ENCODE measurements around the gene DOCK6.
A peak's percentile ranks its signal among the peaks of the same experiment; 100 is the strongest.

The DOCK6 gene

DNA sequence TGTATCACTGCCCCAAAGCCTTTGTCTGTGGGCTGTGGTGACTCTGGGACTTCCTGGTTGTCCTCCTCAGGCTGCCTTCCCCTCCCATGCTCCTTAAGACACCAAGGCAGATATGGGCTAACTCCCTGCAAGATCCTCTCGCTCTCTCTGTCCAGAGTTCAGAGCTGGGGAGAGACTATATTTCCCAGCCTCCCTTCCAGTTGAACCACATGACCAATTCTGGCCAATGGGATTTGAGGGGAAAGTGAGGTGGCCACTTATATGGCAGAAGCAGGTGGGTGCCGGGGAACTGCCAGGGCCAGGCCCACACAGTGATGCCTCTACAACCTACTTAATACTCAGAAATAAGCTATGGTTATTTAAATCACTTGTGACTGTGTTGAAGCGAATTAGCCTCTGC lies 39.1 kb downstream of the DOCK6 start:
- no peak for DNase-seq (ENCODE audit: low read depth)

DNA sequence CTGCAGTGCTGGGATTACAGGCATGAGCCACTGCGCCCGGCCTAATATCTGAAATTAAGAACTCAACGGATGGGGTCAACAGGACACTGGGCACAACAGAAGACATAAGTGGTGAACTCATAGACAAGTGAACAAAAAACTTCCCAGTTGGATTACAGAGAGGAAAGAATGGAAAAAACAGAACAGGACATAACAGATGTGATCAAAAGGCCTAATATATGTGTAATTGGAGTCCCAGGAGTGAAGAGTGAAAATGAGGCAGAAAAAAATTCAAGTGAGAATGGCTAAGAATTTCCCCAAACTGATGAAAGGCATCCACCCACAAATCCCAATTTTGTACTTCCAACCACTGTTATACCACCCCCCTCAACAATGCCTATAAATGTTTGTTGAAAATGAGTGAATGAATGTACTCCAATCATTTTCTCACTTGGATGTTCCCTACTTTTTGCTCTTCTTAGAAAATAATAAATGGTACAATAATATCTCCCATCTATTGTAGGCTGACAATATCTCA lies 41.2 kb downstream of the DOCK6 start:
- no peak for DNase-seq (ENCODE audit: low read depth)

DNA sequence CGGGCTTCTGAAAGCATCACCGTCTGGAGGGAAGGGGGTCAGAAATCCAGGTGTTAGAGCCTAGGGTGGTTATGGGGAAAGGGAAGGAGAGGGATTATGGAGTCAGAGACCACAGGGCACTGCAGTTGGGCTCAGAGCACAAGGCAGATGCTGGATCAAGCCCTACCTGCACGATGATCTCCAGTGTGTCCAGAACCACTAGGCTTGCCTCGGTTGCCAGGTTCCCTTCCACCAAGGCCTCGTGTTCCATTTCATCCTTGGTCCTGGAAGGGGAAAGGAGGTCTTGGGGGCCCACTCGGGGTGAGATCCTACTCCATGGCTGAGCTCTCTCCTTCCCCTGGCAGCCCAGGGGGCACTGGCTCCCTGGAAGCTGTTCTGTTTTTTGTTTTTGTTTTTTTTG lies 47.9 kb downstream of the DOCK6 start:
- no peak for DNase-seq (ENCODE audit: low read depth)

DNA sequence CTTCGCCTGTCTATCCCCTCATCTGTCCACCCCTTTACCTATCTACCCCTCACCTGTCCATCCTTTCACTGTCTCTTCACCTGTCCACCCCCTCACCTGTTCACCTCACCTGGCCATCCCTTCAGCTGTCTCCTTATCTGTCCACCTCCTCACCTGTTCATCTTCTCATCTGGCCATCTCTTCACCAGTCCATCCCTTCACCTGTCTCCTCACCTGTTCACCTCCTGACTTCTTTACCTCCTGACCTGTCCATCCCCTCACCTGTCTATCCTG lies 51.7 kb downstream of the DOCK6 start:
- no peak for DNase-seq (ENCODE audit: low read depth)

DNA sequence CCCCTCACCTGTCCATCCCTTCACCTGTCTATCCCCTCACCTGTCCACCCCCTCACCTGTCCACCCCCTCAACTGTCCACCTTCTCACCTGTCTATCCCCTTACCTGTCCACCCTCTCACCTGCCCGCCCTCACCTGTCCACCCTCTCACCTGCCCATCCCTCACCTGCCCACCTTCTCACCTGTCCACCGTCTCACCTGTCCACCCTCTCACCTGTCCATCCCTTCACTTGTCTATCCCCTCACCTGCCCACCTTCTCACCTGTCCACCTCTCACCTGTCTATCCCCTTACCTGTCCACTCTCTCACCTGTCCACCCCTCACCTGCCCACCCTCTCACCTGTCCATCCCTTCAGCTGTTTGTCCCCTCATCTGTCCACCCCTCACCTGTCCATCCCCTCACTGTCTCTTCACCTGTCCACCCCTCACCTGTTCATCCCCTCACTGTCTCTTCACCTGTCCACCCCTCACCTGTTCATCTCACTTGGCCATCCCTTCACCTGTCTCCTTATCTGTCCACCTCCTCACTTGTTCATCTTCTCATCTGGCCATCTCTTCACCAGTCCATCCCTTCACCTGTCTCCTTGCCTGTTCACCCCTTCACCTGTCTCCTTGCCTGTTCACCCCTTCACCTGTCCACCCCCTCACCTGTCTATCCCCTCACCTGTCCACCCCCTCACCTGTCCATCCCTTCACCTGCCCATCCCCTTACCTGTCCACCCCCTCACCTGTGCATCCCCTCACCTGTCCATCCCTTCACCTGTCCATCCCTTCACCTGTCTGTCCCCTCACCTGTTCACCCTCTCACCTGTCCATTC lies 52.3 kb downstream of the DOCK6 start:
- no peak for DNase-seq (ENCODE audit: low read depth)

DNA sequence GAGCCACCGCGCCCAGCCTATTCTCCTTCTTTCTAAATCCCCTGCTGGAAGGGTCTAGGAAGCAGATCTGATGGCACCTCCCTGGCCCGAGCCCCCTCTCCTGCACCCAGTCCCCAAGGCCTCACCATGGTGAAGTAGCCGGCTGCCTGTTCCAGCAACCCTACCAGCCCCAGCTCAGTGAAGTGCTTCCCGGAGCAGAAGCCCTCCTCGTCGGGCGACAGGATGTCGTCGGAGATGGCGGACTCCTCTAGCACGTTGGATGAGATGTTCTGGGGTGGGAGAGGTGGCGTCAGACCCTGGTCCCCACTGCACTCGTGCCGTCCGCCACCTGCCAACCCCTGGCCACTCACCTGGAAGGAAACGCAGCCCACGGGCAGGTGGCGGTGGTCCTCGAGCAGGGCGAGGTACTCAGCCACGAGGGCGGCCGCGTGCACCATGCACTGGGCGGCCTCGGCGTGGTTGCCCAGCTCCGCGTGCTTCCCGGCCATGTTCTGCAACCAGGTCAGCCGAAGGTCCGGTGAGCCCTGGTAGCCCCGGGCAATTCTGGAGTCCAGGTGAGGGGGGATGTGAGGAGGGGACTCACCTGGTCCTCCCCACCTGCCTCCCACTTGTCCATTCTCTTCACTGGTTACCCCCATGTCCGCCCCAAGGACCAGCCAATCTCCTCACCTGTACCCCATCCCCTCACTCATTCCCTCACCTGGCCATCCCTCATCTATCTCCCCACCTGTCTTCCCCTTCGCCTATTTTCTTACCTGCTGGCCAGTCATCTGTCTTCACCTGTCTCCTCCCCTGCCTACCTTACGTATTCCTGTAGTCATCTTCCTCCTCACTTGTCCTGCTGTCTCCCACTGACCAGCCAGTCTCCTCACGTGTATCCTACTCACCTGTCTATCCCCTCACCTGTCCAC lies 53.5 kb downstream of the DOCK6 start:
- no peak for DNase-seq (ENCODE audit: low read depth)

DNA sequence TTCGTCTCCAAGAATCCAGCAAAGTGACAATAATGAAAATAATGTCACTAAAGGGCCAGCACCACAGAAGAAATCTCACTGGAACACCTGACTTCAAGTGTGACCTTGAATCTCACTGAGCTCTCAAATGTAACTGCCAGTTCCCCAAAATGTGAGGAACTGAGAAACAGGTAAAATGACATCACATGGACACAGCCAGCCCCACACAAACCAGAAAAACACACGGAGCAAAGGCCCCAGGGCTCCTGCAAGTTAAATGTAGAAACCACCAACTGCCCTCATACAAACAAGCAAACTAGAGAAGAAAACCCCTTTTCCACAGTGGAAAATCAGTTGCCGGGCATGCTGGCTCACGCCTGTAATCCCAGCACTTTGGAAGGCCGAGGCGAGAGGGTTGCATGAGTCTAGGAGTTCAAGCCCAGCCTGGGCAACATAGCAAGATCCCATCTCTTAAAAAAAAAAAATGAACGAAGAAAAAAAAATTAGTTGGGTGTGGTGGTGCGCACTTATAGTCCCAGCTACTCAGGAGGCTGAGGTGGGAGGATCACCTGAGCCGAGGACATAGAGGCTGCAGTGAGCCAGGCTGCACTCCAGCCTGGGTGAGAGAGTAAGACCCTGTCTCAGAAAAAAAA lies 56.3 kb downstream of the DOCK6 start:
- DNase-seq (ENCODE audit: low read depth) = no peak

DNA sequence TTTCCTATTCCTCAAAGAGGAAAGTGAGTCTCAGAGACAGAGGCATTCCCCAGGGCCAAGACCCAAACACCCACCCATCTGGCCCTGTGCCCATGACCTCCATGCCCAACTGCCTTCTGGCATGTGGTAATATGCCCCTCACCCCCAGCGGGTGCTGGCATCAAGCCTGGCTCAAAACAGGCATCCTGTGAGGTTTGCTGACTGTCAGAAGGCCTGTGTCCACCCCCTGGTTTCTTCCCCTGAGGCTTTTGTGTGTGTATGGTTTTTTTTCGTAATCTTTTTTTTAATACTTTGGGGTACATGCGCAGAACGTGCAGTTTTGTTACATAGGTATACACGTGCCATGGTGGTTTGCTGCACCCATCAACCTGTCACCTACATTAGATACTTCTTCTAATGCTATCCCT lies 57.4 kb downstream of the DOCK6 start:
- DNase-seq (ENCODE audit: low read depth) = no peak

DNA sequence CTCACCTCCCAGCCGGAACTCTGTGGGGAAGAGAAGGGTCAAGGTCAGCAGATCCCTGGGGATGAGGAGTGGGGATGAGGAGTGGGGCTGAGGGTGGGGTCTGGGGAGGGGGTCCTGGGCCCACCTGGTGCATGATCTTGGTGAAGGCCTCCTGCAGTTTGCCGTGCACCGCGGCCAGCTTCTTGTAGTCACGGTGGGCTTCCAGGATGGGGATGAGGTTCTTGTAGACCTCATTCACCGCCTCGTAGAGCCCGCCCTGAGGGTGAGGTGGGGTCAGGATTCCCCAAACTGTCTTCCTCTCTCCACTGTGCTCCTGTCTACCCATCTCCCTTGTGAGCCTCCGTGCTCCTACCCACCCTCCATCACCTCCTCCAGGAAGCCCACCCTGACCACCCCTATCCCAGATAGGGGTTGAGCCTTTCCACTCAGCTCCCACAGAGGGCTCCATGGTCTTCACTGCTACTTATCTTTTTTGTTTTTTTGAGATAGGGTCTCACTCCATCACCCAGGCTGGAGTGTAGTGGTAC lies 58.2 kb downstream of the DOCK6 start:
- no peak for DNase-seq (ENCODE audit: low read depth)

DNA sequence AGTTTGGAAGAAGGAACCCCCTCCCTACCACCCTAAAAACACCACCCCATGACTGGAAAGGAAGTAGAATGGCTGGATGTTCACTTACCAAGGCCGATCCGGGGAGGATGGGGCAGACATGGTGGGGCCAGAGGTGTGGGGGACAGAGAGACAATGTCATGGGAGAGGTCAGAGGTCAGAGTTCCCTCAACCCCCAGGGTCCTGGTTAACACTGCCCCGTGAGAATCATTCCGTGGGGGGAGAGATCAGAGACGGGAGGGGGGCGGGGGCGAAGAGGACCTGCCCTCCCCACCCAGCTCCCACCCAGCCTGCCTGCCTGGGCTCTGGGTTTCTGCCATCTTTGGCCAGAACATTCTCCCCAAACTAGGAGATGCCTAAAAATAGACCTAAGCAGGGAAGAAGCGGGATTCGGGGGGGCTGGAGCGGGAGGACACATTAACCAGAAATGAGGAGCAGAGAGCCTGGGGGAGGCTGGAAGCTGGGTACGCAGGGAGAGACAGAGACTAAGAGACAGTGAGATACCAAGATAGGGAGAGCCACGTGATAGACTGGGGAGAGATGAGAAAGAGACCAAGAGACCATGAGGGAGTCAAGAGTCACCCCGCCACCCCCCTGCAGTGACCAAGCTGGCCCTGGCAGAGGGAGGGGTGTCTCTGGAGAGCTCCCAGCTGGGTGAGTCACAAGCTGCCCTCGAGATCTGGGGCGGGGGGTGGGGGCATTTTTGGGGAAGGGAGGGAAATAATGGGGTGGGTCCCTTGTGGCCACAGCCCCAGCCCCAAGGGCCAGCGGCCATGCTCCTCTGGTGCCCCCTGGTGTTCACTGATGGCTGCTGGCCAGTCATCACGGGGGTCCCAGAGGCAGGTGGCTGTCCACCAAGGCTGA lies 58.9 kb downstream of the DOCK6 start:
- DNase-seq (ENCODE audit: low read depth) = peak; percentile 40

DNA sequence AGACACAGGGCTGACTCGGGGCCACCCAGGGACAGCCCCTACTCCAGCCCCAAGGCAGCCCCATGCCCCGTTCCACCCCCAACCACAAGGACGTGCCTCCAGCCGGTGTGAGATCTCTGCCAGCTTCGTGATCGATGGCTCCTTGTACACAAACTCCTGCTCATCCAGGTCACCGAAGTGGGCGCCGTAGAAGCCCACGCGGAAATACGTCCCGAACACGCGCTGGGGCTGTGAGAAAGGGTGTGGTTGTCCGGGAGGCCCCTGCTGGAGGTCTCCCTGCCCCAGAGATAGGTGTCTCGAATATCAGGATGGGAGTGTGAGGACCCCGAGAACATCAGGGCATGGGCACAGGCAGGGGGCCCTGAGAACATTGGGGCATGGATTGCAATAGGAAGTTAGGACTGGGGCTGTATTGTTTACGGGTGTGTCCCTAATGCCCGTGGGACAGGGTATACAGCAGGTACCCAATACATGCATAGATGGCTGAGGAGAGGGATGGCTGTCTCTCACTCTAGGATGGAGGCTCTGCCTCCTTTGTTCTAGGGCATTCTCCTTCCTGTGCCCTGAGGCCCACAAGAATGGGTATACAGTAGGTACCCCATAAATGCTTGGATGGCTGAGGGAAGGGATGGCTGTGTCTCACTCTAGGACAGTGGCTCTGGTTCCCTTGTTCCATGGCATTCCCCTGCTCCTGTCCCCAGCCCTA lies 59.7 kb downstream of the DOCK6 start:
- DNase-seq (ENCODE audit: low read depth) = no peak

DNA sequence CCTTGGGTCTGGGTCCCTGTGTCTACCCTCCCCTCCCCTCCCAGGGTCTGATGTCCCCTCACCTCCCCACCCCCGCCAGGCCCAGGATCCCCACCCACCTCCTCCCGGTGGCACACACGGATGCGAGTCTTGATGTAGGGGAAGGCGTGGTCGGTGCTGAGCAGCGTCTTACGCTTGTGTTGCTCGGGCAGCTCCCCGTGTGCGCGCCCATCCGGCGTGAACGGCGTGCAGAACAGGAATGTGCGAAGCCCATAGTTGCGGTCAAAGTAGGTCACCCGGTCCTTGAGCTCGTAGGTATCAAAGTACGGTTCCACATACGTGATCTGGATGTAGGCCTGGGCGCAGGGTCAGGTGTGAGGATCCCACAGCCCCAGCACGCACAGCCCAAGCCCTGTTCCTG lies 60.5 kb downstream of the DOCK6 start:
- no peak for DNase-seq (ENCODE audit: low read depth)

DNA sequence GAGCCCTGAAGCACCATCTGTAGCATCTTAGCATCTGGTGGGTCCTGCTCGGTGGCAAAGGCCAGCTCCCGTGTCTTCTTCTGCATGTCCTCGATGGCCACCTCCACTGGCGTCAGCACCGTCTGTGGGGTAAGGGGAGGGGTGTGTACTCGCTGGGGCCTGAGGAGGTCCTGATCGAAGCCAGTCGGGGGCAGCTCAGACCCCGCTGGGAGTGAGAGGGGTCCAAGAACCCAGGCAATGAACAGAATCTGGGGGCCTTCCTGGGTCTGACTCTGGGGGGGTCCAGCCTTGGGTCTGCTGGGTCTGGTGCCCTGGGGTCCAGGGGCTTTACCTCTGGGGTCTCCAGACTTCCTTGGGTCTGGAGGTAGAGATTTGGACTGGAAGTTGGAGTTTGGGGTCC lies 61.4 kb downstream of the DOCK6 start:
- no peak for DNase-seq (ENCODE audit: low read depth)

DNA sequence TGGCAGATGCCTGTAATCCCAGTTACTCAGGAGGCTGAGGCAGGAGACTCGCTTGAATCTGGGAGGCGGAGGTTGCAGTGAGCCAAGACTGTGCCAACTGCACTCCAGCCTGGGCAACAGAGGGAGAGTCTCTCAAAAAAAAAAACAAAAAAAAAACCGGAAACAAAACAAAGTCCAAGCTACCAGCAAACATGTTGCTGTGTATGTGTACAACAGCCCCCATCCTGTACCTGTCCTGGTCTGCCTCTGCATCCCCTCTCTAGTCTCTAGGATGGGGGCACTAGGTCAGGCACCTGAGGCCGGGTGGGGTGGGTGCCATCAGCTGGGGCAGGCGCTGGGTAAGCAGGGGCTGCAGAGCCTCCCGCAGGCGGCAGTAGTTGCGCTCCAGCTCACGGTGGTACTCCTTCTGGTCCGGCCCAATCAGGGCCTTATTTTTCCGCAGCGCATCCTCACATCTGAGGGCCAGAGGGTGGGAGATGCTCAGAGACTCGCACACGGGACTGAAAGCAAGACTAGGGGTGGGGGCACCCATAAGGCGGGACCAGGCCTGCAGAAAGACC lies 62.2 kb downstream of the DOCK6 start:
- DNase-seq (ENCODE audit: low read depth) = no peak

DNA sequence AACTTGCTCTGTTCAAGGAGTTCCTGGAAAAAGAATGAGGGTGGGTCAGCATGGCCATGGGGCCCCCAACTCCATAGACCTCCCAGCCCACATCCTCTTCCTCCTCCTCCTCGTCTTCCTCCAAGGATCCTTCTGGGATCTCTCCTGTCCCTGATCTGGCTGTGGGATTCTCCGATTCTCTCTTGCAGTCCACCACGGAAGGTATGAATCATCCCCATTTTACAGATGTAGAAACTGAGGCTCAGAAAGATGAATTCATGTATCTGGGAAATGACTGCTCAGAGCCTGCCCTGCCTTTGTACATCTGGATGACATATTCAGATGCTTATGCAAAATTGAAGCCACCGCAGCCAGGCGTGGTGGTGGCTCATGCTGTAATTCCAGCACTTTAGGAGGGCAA lies 62.8 kb downstream of the DOCK6 start:
- DNase-seq (ENCODE audit: low read depth) = no peak

DNA sequence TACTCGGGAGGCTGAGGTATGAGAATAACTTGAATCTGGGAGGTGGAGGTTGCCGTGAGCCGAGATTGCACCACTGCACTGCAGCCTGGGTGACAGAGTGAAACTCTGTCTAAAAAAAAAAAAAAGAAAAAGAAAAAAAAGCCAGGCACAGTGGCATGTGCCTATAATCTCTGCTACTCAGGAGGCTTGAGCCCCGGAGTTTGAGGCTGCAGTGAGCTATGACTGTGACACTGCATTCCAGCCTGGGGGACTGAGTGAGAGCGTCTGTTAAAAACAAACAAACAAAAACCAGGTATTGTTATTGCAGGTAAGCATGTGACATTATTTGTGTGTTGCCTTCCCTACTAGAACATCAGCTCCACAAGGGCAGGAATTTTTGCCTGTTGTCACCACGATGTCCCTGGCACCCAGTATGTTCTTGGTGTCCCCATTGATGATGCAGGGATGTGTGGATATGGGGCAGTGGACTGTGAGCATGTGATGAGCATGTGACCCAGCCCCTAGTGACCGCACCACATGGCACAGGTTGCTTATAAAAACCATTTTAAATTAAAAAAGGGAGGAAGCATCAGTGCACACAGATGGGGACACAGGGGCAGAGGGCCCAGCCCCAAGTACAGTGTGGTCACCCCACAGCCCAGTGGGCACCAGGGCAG lies 63.4 kb downstream of the DOCK6 start:
- no peak for DNase-seq (ENCODE audit: low read depth)

DNA sequence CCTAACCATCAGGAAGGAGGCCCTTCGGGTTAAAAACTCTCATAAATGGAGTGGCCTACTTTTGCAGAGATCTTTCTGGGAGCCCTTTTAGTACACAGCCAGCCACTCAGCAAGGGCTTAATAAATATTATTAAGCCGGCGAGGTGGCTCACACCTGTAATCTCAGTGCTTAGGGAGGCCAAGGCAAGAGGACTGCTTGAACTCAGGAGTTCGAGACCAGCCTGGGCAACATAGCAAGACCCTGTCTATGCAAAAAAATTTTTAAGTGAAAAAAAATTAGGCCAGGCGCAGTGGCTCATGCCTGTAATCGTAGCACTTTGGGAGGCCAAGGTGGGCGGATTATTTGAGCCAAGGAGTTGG lies 64.2 kb downstream of the DOCK6 start:
- no peak for DNase-seq (ENCODE audit: low read depth)

DNA sequence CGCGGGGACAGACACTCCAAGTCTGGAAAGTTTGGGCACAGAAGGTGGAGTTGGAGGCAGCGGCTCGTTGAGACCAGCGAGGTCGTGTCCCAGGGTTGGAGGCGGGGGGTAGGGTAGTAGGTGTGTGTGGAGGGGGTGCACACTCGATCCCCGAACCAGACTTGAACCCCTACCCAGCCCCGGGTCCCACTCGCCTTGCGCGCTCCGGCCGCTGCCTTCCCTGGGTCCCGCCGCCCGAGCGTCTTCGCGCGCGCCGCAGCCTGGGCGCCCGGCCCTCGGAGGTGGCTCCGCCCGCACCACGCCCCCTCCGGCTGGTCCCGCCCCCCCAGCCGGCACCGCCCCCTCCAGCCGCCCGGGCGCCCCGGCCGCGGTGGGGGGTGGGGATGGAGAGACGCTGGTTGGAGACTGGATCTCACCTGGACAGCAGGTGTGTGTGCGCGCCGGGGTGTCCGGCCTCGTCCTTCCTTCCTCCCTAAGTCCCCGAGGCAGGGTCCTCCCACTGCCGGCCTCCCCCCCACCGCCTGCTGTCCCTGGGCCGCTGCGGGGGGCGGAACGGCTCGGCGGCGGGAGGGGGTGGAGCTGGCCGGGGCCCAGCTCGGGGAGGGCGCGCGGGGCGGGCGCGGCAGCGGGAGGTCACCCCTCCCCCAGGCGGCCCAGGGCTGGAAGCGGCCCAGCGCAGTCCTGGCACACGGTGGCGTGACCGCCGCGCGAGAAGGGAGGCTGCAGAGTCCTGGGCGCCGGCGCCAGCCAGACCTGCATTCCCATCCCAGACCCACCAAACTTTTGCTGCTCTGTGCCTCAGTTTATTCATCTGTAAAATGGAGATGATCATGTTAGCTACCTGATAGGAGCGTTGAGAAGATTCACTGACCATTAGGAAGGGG lies 64.8 kb downstream of the DOCK6 start, which contains the start of gene KANK2:
Gene KANK2 (minus strand): TSS at position 255 of the 884 bp plus-strand sequence. CDS start 3,034 bp downstream, outside the sequence.
- peak; percentile 58 for DNase-seq (ENCODE audit: low read depth)

Measured in activated T-cell treated with anti-CD3 and anti-CD28 coated beads for 1 hour (primary cell).